Activated CD4-positive, alpha-beta memory T cell treated with anti-CD3 and anti-CD28 coated beads for 36 hours (primary cell): ENCODE measurements around the gene TTC31. TPM values are rescaled to one million over a fixed set of nuclear protein-coding genes. Genes with fewer than 3 reads are reported as not detected.

Experiments
- CTCF ChIA-PET: fragments of 350-600 bp; sonication (Branson Sonifier 250); formaldehyde crosslinking; loops from one replicate; lab custom pipeline; 2021; ENCODE audit warnings: antibody characterized with exemption, inconsistent platforms; lab: Charles Lee
- POLR2A ChIA-PET: fragments of 350-600 bp; sonication (Branson Sonifier 250); formaldehyde crosslinking; loops from one replicate; lab custom pipeline; 2021; ENCODE audit warnings: antibody characterized with exemption; lab: Charles Lee
- DNase-seq: peaks from one replicate; pipeline ENCODE4 v3.0.0-alpha.2; 2020
- H3K27ac Mint-ChIP-seq: one replicate; pipeline ENCODE4 v1.8.0; 2021; ENCODE audit warnings: mixed read lengths
- H3K27me3 Mint-ChIP-seq: one replicate; pipeline ENCODE4 v1.8.0; 2021; ENCODE audit warnings: mixed read lengths
- H3K36me3 Mint-ChIP-seq: one replicate; pipeline ENCODE4 v1.8.0; 2021; ENCODE audit warnings: mixed read lengths
- H3K4me1 Mint-ChIP-seq: one replicate; pipeline ENCODE4 v1.8.0; 2021; ENCODE audit warnings: low read depth, mixed read lengths
- H3K4me3 Mint-ChIP-seq: one replicate; pipeline ENCODE4 v1.8.0; 2021; ENCODE audit warnings: mild to moderate bottlenecking, mixed read lengths
- H3K9me3 Mint-ChIP-seq: one replicate; pipeline ENCODE4 v1.8.0; 2021; ENCODE audit warnings: mixed read lengths
- intact Hi-C: fragments of 100-400 bp; cut with micrococcal nuclease; formaldehyde crosslinking; loops from one replicate; pipeline ENCODE4 v1.15.1; 2023
- total RNA-seq, 2 experiments: library from RNA; stranded (reverse); gene quantifications; one replicate each; pipeline ENCODE4 v1.2.3, GENCODE V29; 2021

TTC31 gene
- 10 to 100 TPM; 27.3 to 29.1 TPM for total RNA-seq

GRCh38 chr2:74482801-74483674 lies at the start of gene TTC31, which contains the start of gene CCDC142:
TSS of gene TTC31 (plus strand) at chr2:74483081. CDS start at chr2:74483096, 15 bp downstream.
TSS of gene CCDC142 (minus strand) at chr2:74482998. CDS start at chr2:74482837, 161 bp downstream.
- peaks cover 35% of the 10 kb centered on the region for H3K4me1 Mint-ChIP-seq

GRCh38 chr2:74436111-74436805 lies 46.6 kb upstream of the TTC31 start:
- CTCF ChIA-PET, result no interaction called here
- peaks cover 8% of the 10 kb centered on the region for H3K4me1 Mint-ChIP-seq
- peaks cover 16% of the 10 kb centered on the region for H3K27me3 Mint-ChIP-seq
- H3K9me3 Mint-ChIP-seq, result no peaks in the 10 kb centered on the region
- H3K36me3 Mint-ChIP-seq, result no peaks in the 10 kb centered on the region
- intact Hi-C loops, result no loop called here
- H3K4me3 Mint-ChIP-seq, result no peak overlapping the region
- POLR2A ChIA-PET, result no interaction called here
- no peak for DNase-seq
- H3K27ac Mint-ChIP-seq, result no peak overlapping the region

More at GRCh38 chr2:74482801-74483674, at the start of gene TTC31, which contains the start of gene CCDC142:
- Mint-ChIP-seq H3K9me3 (no peaks in the 10 kb centered on the region), H3K27me3 (no peaks in the 10 kb centered on the region), H3K27ac (peak within 1 kb of the TSS; percentile 99), H3K36me3 (peaks cover 26% of the 10 kb centered on the region), H3K4me3 (peak within 1 kb of the TSS; percentile 100)
- intact Hi-C loops, result loop anchor here (1.0 to 2.0 kb wide), 9 partner anchors 11 to 104 kb away; partner anchors contain the start of genes AUP1, DOK1, HTRA2 and MRPL53
- POLR2A ChIA-PET, result interaction anchor here (0.8 to 3.6 kb wide), 14 partner anchors 9 to 106 kb away, joined by 3 to 31 read pairs (median 4); partner anchors contain the start of genes AUP1, DQX1, HTRA2 and INO80B
- CTCF ChIA-PET, result interaction anchor here (0.8 to 8.8 kb wide), 23 partner anchors 10 to 485 kb away, joined by 3 to 145 read pairs (median 6); partner anchors contain the start of genes AUP1, C2orf81, HTRA2 and INO80B
- peak; percentile 96 for DNase-seq

GRCh38 chr2:74436848-74437695 lies 45.8 kb upstream of the TTC31 start:
- H3K9me3 Mint-ChIP-seq, result no peaks in the 10 kb centered on the region
- intact Hi-C loops, result no loop called here

GRCh38 chr2:74438248-74438647 lies 44.6 kb upstream of the TTC31 start:
- CTCF ChIA-PET, result interaction anchor here (0.6 kb wide), 1 partner anchor 494 kb away, joined by 3 read pairs; no protein-coding TSS in a partner anchor
- Mint-ChIP-seq H3K27ac (no peak overlapping the region), H3K9me3 (no peaks in the 10 kb centered on the region), H3K36me3 (no peaks in the 10 kb centered on the region), H3K4me3 (no peak overlapping the region), H3K27me3 (peaks cover 22% of the 10 kb centered on the region), H3K4me1 (peaks cover 10% of the 10 kb centered on the region)
- intact Hi-C loops, result no loop called here
- POLR2A ChIA-PET, result no interaction called here
- no peak for DNase-seq

More at GRCh38 chr2:74436848-74437695, 45.8 kb upstream of the TTC31 start:
- Mint-ChIP-seq H3K4me1 (peaks cover 8% of the 10 kb centered on the region), H3K27me3 (peaks cover 17% of the 10 kb centered on the region), H3K4me3 (no peak overlapping the region), H3K36me3 (no peaks in the 10 kb centered on the region), H3K27ac (no peak overlapping the region)
- POLR2A ChIA-PET, result no interaction called here
- CTCF ChIA-PET, result no interaction called here
- DNase-seq, result no peak

GRCh38 chr2:74439373-74439772 lies 43.5 kb upstream of the TTC31 start:
- ChIA-PET POLR2A (interaction anchor here (1.0 kb wide), 1 partner anchor 17 kb away, joined by 3 read pairs; no protein-coding TSS in a partner anchor), CTCF (interaction anchor here (2.3 kb wide), 1 partner anchor 15 kb away, joined by 12 read pairs; the partner anchor contains the start of gene INO80B)
- H3K4me1 Mint-ChIP-seq, result peaks cover 10% of the 10 kb centered on the region
- DNase-seq, result no peak
- H3K4me3 Mint-ChIP-seq, result no peak overlapping the region
- H3K27ac Mint-ChIP-seq, result no peak overlapping the region
- no peaks in the 10 kb centered on the region for H3K36me3 Mint-ChIP-seq
- no peaks in the 10 kb centered on the region for H3K9me3 Mint-ChIP-seq
- intact Hi-C loops, result no loop called here
- peaks cover 23% of the 10 kb centered on the region for H3K27me3 Mint-ChIP-seq

GRCh38 chr2:74439803-74440377 lies 43.0 kb upstream of the TTC31 start:
- Mint-ChIP-seq H3K9me3 (no peaks in the 10 kb centered on the region), H3K27ac (no peak overlapping the region), H3K4me1 (peaks cover 10% of the 10 kb centered on the region), H3K27me3 (peaks cover 23% of the 10 kb centered on the region), H3K4me3 (no peak overlapping the region), H3K36me3 (no peaks in the 10 kb centered on the region)
- POLR2A ChIA-PET, result interaction anchor here (1.0 kb wide), 1 partner anchor 18 kb away, joined by 3 read pairs; no protein-coding TSS in a partner anchor
- DNase-seq, result no peak
- CTCF ChIA-PET, result interaction anchor here (1.0 to 2.3 kb wide), 3 partner anchors 15 to 190 kb away, joined by 3 to 12 read pairs (median 3); partner anchors contain the start of gene INO80B
- intact Hi-C loops, result loop anchor here (1.0 kb wide), 1 partner anchor 14 kb away; no protein-coding TSS in a partner anchor

GRCh38 chr2:74440378-74441169 lies 42.3 kb upstream of the TTC31 start:
- Mint-ChIP-seq H3K27ac (no peak overlapping the region), H3K36me3 (no peaks in the 10 kb centered on the region), H3K27me3 (peaks cover 23% of the 10 kb centered on the region), H3K4me3 (no peak overlapping the region), H3K9me3 (no peaks in the 10 kb centered on the region), H3K4me1 (peaks cover 10% of the 10 kb centered on the region)
- intact Hi-C loops, result loop anchor here (1.0 kb wide), 1 partner anchor 14 kb away; no protein-coding TSS in a partner anchor
- CTCF ChIA-PET, result interaction anchor here (1.0 to 2.3 kb wide), 3 partner anchors 14 to 191 kb away, joined by 3 to 12 read pairs (median 3); partner anchors contain the start of gene INO80B
- POLR2A ChIA-PET, result interaction anchor here (1.0 kb wide), 1 partner anchor 18 kb away, joined by 3 read pairs; no protein-coding TSS in a partner anchor
- DNase-seq, result peak; percentile 69

- intact Hi-C loops, result no loop called here
- Mint-ChIP-seq H3K4me1 (peaks cover 10% of the 10 kb centered on the region), H3K36me3 (no peaks in the 10 kb centered on the region), H3K27me3 (peaks cover 23% of the 10 kb centered on the region), H3K9me3 (no peaks in the 10 kb centered on the region), H3K27ac (no peak overlapping the region), H3K4me3 (no peak overlapping the region)
- POLR2A ChIA-PET, result no interaction called here
- DNase-seq, result peak; percentile 53
- CTCF ChIA-PET, result interaction anchor here (1.4 to 2.3 kb wide), 2 partner anchors 14 to 17 kb away, joined by 3 to 12 read pairs; partner anchors contain the start of gene INO80B
Measured at GRCh38 chr2:74441170-74441689, 41.7 kb upstream of the TTC31 start.

- Mint-ChIP-seq H3K9me3 (no peaks in the 10 kb centered on the region), H3K27me3 (peaks cover 23% of the 10 kb centered on the region), H3K4me3 (peak within 1 kb of the TSS; percentile 65), H3K36me3 (no peaks in the 10 kb centered on the region), H3K27ac (no peak within 1 kb of the TSS), H3K4me1 (peaks cover 10% of the 10 kb centered on the region)
- ChIA-PET CTCF (interaction anchor here (0.7 to 2.3 kb wide), 2 partner anchors 13 to 40 kb away, joined by 3 to 12 read pairs; partner anchors contain the start of gene INO80B), POLR2A (interaction anchor here (1.3 kb wide), 1 partner anchor 12 kb away, joined by 4 read pairs; no protein-coding TSS in a partner anchor)
- DNase-seq, result no peak
- intact Hi-C loops, result no loop called here
Measured at GRCh38 chr2:74441690-74442482, 41.0 kb upstream of the TTC31 start, which contains the start of gene RTKN. TSS of gene RTKN (minus strand) at chr2:74441937. CDS start at chr2:74441816, 121 bp downstream.
